Sigmoid colon (tissue), 4 donors: ENCODE measurements around the gene ANKRD45.
"Not testable (repeated sequence)": the region's sequence is repeated elsewhere in the genome, so short reads cannot be mapped to it uniquely, and the experiment has no call there.

Experiments
- EP300 ChIP-seq, 4 donors: sonication (generic); formaldehyde crosslinking; IDR thresholded peaks; one replicate each; pipeline ENCODE4 v1.6.1; 2017; ENCODE audit warnings: antibody characterized with exemption in 4 of 4
- POLR2A ChIP-seq, 2 donors: fragments of 450-650 bp; IDR thresholded peaks; one replicate each; pipeline ENCODE4 v1.6.1; 2016; ENCODE audit warnings: antibody characterized with exemption in 2 of 2, mild to moderate bottlenecking in 2 of 2, moderate library complexity in 2 of 2
- POLR2AphosphoS5 ChIP-seq, 4 donors: sonication (generic); formaldehyde crosslinking; IDR thresholded peaks; one replicate each; pipeline ENCODE4 v1.6.1; 2017; ENCODE audit warnings: antibody characterized with exemption in 4 of 4
- TF ChIP-seq, protein P1 (sequence below), 4 experiments: fragments of 450-650 bp in 3 of 4; fragments of 200-600 bp in 1 of 4; IDR thresholded peaks; one replicate each; pipeline ENCODE4 v1.5.1; 2016 to 2019; ENCODE audit warnings: antibody characterized with exemption in 4 of 4, mild to moderate bottlenecking in 3 of 4, moderate library complexity in 2 of 4

DNA sequence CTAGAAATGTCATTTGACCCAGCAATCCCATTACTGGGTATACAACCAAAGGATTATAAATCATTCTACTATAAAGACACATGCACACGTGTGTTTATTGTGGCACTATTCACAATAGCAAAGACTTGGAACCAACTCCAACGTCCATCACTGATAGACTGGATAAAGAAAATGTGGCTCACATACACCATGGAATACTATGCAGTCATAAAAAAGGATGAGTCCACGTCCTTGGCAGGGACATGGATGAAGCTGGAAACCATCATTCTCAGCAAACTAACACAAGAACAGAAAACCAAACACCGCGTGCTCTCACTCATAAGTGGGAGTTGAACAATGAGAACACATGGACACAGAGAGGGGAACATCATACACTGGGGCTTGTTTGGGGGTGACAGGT lies 10.5 kb upstream of the ANKRD45 start:
- TF ChIP-seq, protein P1, sequence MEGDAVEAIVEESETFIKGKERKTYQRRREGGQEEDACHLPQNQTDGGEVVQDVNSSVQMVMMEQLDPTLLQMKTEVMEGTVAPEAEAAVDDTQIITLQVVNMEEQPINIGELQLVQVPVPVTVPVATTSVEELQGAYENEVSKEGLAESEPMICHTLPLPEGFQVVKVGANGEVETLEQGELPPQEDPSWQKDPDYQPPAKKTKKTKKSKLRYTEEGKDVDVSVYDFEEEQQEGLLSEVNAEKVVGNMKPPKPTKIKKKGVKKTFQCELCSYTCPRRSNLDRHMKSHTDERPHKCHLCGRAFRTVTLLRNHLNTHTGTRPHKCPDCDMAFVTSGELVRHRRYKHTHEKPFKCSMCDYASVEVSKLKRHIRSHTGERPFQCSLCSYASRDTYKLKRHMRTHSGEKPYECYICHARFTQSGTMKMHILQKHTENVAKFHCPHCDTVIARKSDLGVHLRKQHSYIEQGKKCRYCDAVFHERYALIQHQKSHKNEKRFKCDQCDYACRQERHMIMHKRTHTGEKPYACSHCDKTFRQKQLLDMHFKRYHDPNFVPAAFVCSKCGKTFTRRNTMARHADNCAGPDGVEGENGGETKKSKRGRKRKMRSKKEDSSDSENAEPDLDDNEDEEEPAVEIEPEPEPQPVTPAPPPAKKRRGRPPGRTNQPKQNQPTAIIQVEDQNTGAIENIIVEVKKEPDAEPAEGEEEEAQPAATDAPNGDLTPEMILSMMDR (IDR thresholded peaks at IDR 0.05), result not testable (repeated sequence)
- not testable (repeated sequence) for TF ChIP-seq POLR2A, POLR2AphosphoS5, EP300 (IDR thresholded peaks at IDR 0.05)
